ENCODE measurements around the gene DCPS. TPM values are rescaled to one million over a fixed set of nuclear protein-coding genes. Genes with fewer than 3 reads are reported as not detected.

DCPS gene
- total RNA-seq, 1 donor from 2014 or later: 8.8 TPM

GRCh38 chr11:126337474-126338241, 33.8 kb downstream of the DCPS start:
- no peaks in the 10 kb centered on the region for H3K9me3 Mint-ChIP-seq
- H3K4me1 Mint-ChIP-seq: peaks cover 53% of the 10 kb centered on the region
- H3K4me3 Mint-ChIP-seq: no peak overlapping the region
- TF ChIP-seq, protein P1, sequence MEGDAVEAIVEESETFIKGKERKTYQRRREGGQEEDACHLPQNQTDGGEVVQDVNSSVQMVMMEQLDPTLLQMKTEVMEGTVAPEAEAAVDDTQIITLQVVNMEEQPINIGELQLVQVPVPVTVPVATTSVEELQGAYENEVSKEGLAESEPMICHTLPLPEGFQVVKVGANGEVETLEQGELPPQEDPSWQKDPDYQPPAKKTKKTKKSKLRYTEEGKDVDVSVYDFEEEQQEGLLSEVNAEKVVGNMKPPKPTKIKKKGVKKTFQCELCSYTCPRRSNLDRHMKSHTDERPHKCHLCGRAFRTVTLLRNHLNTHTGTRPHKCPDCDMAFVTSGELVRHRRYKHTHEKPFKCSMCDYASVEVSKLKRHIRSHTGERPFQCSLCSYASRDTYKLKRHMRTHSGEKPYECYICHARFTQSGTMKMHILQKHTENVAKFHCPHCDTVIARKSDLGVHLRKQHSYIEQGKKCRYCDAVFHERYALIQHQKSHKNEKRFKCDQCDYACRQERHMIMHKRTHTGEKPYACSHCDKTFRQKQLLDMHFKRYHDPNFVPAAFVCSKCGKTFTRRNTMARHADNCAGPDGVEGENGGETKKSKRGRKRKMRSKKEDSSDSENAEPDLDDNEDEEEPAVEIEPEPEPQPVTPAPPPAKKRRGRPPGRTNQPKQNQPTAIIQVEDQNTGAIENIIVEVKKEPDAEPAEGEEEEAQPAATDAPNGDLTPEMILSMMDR (IDR thresholded peaks at IDR 0.05; ENCODE audit: unreplicated experiment): no peak
- no peak overlapping the region for H3K27ac Mint-ChIP-seq
- no peaks in the 10 kb centered on the region for H3K27me3 Mint-ChIP-seq (ENCODE audit: low read depth)
- peaks cover 25% of the 10 kb centered on the region for H3K36me3 Mint-ChIP-seq
- no peak for DNase-seq (ENCODE audit: low spot score in 2 of 2, unreplicated experiment in 2 of 2)

GRCh38 chr11:126338346-126339055, 34.6 kb downstream of the DCPS start:
- Mint-ChIP-seq H3K4me1 (peaks cover 53% of the 10 kb centered on the region), H3K9me3 (no peaks in the 10 kb centered on the region), H3K27me3 (ENCODE audit: low read depth) (no peaks in the 10 kb centered on the region), H3K4me3 (no peak overlapping the region), H3K27ac (peak overlapping the region; percentile 69), H3K36me3 (peaks cover 21% of the 10 kb centered on the region)
- no peak for DNase-seq (ENCODE audit: low spot score in 2 of 2, unreplicated experiment in 2 of 2)
- TF ChIP-seq, protein P1 (IDR thresholded peaks at IDR 0.05; ENCODE audit: unreplicated experiment): no peak

- no peak for DNase-seq (ENCODE audit: low spot score in 2 of 2, unreplicated experiment in 2 of 2)
- Mint-ChIP-seq H3K4me3 (no peak overlapping the region), H3K36me3 (peaks cover 24% of the 10 kb centered on the region), H3K27ac (peak overlapping the region; percentile 76), H3K27me3 (ENCODE audit: low read depth) (no peaks in the 10 kb centered on the region), H3K9me3 (no peaks in the 10 kb centered on the region), H3K4me1 (peaks cover 53% of the 10 kb centered on the region)
- TF ChIP-seq, protein P1 (IDR thresholded peaks at IDR 0.05; ENCODE audit: unreplicated experiment): no peak
Measured at GRCh38 chr11:126339073-126339862, 35.4 kb downstream of the DCPS start.

GRCh38 chr11:126339863-126340434, 36.1 kb downstream of the DCPS start:
- Mint-ChIP-seq H3K27me3 (ENCODE audit: low read depth) (no peaks in the 10 kb centered on the region), H3K9me3 (no peaks in the 10 kb centered on the region), H3K36me3 (peaks cover 21% of the 10 kb centered on the region), H3K4me3 (no peak overlapping the region), H3K4me1 (peaks cover 55% of the 10 kb centered on the region), H3K27ac (peak overlapping the region; percentile 76)
- no peak for DNase-seq (ENCODE audit: low spot score in 2 of 2, unreplicated experiment in 2 of 2)
- TF ChIP-seq, protein P1 (IDR thresholded peaks at IDR 0.05; ENCODE audit: unreplicated experiment): no peak

DNA sequence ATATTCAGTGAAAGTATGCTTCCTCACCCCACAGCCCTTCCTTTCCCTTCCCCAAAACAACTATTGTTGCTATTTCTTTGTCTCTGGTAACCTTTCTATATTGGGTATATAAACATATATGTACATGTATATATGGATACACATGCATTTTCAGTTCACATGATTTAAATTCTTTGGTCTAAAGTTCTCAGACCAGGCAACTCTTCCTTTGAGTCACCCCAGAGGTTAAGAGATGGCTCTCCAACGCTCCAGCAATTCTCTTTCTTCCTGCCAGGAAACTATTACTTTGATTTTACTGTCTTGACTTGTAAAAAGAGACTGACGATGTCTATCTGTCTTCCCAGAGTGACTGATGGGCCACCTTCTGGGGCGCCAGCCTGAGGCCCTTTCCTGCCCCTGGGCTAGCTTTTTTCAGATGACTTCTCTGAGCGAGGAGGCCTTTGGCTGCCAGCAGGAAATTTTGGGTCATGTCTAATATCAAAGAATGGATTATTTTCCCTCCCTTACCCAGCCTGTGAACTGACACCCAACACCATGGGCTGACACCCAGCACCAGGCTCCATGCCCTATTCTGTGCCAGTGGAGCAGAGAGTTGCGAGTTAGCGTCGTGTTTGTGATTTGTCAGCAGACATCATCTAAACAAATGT, 37.2 kb downstream of the DCPS start:
- H3K27ac Mint-ChIP-seq: peak overlapping the region; percentile 57
- H3K36me3 Mint-ChIP-seq: peaks cover 20% of the 10 kb centered on the region
- no peak overlapping the region for H3K4me3 Mint-ChIP-seq
- TF ChIP-seq, protein P1 (IDR thresholded peaks at IDR 0.05; ENCODE audit: unreplicated experiment): no peak
- H3K4me1 Mint-ChIP-seq: peaks cover 61% of the 10 kb centered on the region
- DNase-seq (ENCODE audit: low spot score in 2 of 2, unreplicated experiment in 2 of 2): no peak
- H3K9me3 Mint-ChIP-seq: no peaks in the 10 kb centered on the region
- H3K27me3 Mint-ChIP-seq (ENCODE audit: low read depth): no peaks in the 10 kb centered on the region

All from mesothelial cell of epicardium (in vitro differentiated cells).